HuH-7.5 (cell line): Measurements from ENCODE around the gene CXCR2.
"Not testable (repeated sequence)": the region's sequence is repeated elsewhere in the genome, so short reads cannot be mapped to it uniquely, and the experiment has no call there.

ENCODE experiments used
- DNase-seq: peaks from one replicate; pipeline ENCODE4 v3.0.0; 2011; ENCODE audit warnings: low spot score

The CXCR2 gene

GRCh38 chr2:218125626-218126080, at the start of gene CXCR2:
CXCR2 (plus strand) TSS chr2:218126028; CDS start chr2:218134802, 8,774 bp downstream.
- no peak for DNase-seq

- no peak for DNase-seq
These were observed 48.2 kb upstream of the CXCR2 start for GRCh38 chr2:218077464-218078216.

- DNase-seq: no peak
These were observed 45.6 kb upstream of the CXCR2 start for GRCh38 chr2:218079943-218080913.

- no peak for DNase-seq
These were observed 44.8 kb upstream of the CXCR2 start for GRCh38 chr2:218081063-218081462.

GRCh38 chr2:218081695-218082094, 44.1 kb upstream of the CXCR2 start:
- DNase-seq: no peak

GRCh38 chr2:218082586-218083351, 43.1 kb upstream of the CXCR2 start:
- DNase-seq: no peak

GRCh38 chr2:218083352-218083676, 42.5 kb upstream of the CXCR2 start:
- no peak for DNase-seq

GRCh38 chr2:218086478-218086877, 39.4 kb upstream of the CXCR2 start:
- no peak for DNase-seq

- DNase-seq: no peak
These were observed 36.6 kb upstream of the CXCR2 start for GRCh38 chr2:218089259-218089658.

GRCh38 chr2:218091746-218092145, 34.1 kb upstream of the CXCR2 start:
- no peak for DNase-seq

GRCh38 chr2:218093879-218094278, 31.9 kb upstream of the CXCR2 start:
- DNase-seq: no peak

- DNase-seq: no peak
These were observed 30.0 kb upstream of the CXCR2 start for GRCh38 chr2:218095853-218096252.

GRCh38 chr2:218097975-218098374, 27.9 kb upstream of the CXCR2 start:
- no peak for DNase-seq

GRCh38 chr2:218108834-218109233, 17.0 kb upstream of the CXCR2 start:
- not testable (repeated sequence) for DNase-seq

- not testable (repeated sequence) for DNase-seq
These were observed 4.0 kb upstream of the CXCR2 start for GRCh38 chr2:218121789-218122188.

- DNase-seq: not testable (repeated sequence)
These were observed 3.5 kb upstream of the CXCR2 start for GRCh38 chr2:218122286-218122685.

- DNase-seq: no peak
These were observed 1.8 kb upstream of the CXCR2 start for GRCh38 chr2:218123986-218124385.

GRCh38 chr2:218125095-218125494, 733 bp upstream of the CXCR2 start:
- no peak for DNase-seq

- DNase-seq: no peak
These were observed 2.2 kb downstream of the CXCR2 start for GRCh38 chr2:218127929-218128455.

GRCh38 chr2:218128781-218129457, 3.1 kb downstream of the CXCR2 start:
- no peak for DNase-seq

GRCh38 chr2:218129458-218130135, 3.8 kb downstream of the CXCR2 start:
- DNase-seq: no peak
